Motor neuron (in vitro differentiated cells): Measurements from ENCODE around the gene TOM1. TPM values are rescaled to one million over a fixed set of nuclear protein-coding genes. Genes with fewer than 3 reads are reported as not detected.
A peak's percentile ranks its signal among the peaks of the same experiment; 100 is the strongest.

Experiments used
- ATAC-seq, 8 experiments: fragments of 200-7000 bp; cut with Tn5 transposase; replicated peaks in 6 of 8; 2 replicates each; pipeline ENCODE4 v1.8.0; 2021; ENCODE audit warnings: mild to moderate bottlenecking in 8 of 8, moderate library complexity in 8 of 8
- H3K27ac ChIP-seq, 2 donors: fragments of 250-450 bp; sonication (Bioruptor Pico); 2 replicates each; pipeline ENCODE4 v1.9.0; 2021; ENCODE audit warnings: antibody characterized with exemption in 2 of 2, mild to moderate bottlenecking in 2 of 2, moderate library complexity in 1 of 2
- H3K4me1 ChIP-seq, 2 donors: fragments of 250-450 bp; sonication (Bioruptor Pico); replicated peaks in 1 of 2; 2 replicates each; pipeline ENCODE4 v1.6.1; 2021; ENCODE audit warnings: antibody characterized with exemption in 2 of 2, mild to moderate bottlenecking in 2 of 2, moderate library complexity in 1 of 2
- H3K4me3 ChIP-seq, 5 donors: fragments of 250-450 bp; sonication (Bioruptor Pico); 2 replicates each; pipeline ENCODE4 v1.9.0; 2021; ENCODE audit warnings: antibody characterized with exemption in 5 of 5, mild to moderate bottlenecking in 5 of 5, moderate library complexity in 4 of 5
- WGBS, 10 experiments: fragments of 450-650 bp; shearing (Covaris generic); methylation state at CpG; one replicate each; pipeline ENCODE4 v1.0.0; 2022; 5-methylcytosine and 5-hydroxymethylcytosine counted together
- in situ Hi-C, 9 experiments: fragments of 400-800 bp; cut with MboI; loops; one replicate each; pipeline ENCODE4 v1.15.0; 2021; ENCODE audit warnings: low sequenced_read_pairs in 9 of 9, low pct_unique_long_range_greater_than_20kb in 2 of 9; ENCODE audit not compliant: unreplicated experiment in 9 of 9
- total RNA-seq, 8 experiments: library from RNA; unstranded; fragments of 300-600 nt; gene quantifications; 2 replicates each; pipeline versions ENCODE4 v1.2.3 to v1.2.4, GENCODE V29; 2022

TOM1 gene
- total RNA-seq, 8 experiments from 2014 or later, result 17.8 to 52.3 (median 32.7) TPM

GRCh38 chr22:35311551-35311999, 11.9 kb downstream of the TOM1 start:
- Histone ChIP-seq H3K27ac (no peak overlapping the region), H3K4me3 (no peak overlapping the region), H3K4me1 (peaks cover 12 to 28% of the 10 kb centered on the region in 2 donors)
- ATAC-seq, result no peak
- in situ Hi-C loops, result no loop called here
- 80 to 100% (median 100%) methylated on average over 1 to 2 of the region's 8 CpGs; no CpG with 5 or more reads in 6 of the 10 experiments for WGBS, 10 experiments

DNA sequence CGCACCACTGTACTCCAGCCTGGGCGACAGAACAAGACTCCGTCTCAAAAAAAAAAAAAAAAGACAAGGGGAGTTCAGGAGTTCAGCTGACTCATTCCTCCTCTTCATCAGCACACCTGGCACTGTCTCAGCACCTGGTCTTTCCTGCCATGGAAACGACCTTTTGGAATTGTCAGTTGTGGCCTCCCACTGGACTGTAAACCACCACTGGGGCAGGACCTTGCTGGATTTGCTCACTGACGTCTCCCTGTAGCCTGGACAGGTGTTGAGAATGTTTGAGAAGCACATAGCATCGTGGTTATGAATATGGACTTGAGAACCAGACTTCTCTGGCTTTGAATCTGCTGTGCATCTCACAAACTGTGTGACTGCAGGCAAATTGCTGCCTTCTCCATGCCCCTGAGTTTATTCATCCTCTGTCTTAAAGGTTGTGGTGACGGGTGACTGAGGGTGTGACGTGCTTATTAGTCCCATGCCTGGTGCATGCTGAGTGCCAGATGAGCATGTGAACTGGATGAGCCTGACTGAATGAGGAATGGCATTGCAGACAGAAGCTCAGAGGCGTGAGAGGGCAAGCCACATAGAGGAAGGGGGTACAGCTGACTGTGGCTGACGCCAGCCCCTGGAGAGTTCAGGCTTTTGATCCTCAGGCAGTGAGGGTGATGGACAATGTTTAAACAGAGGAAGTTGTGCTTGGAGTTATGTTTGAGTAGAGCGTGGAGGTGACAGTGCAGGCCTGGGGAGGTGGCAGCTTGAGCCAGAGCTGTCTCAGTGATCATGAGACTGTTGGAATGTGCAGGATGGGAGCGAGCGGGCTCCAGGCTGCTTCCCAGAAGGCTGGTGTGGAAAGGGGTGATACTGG, 12.7 kb downstream of the TOM1 start:
- peak; percentile 35 to 83 (median 48) for ATAC-seq
- 0 to 100% (median 76%) methylated on average over 1 to 7 of the region's 13 CpGs; no CpG with 5 or more reads in 1 of the 10 experiments for WGBS, 10 experiments
- H3K27ac ChIP-seq, result peak overlapping the region in 1 of 2 donors; percentile 21

GRCh38 chr22:35313311-35314121, 13.8 kb downstream of the TOM1 start:
- peak in 7 of 8 experiments; percentile 3 to 77 (median 72) for ATAC-seq

More for the DNA sequence above, 12.7 kb downstream of the TOM1 start:
- Histone ChIP-seq H3K4me1 (peaks cover 12 to 28% of the 10 kb centered on the region in 2 donors), H3K4me3 (no peak overlapping the region)
- in situ Hi-C loops, result no loop called here

DNA sequence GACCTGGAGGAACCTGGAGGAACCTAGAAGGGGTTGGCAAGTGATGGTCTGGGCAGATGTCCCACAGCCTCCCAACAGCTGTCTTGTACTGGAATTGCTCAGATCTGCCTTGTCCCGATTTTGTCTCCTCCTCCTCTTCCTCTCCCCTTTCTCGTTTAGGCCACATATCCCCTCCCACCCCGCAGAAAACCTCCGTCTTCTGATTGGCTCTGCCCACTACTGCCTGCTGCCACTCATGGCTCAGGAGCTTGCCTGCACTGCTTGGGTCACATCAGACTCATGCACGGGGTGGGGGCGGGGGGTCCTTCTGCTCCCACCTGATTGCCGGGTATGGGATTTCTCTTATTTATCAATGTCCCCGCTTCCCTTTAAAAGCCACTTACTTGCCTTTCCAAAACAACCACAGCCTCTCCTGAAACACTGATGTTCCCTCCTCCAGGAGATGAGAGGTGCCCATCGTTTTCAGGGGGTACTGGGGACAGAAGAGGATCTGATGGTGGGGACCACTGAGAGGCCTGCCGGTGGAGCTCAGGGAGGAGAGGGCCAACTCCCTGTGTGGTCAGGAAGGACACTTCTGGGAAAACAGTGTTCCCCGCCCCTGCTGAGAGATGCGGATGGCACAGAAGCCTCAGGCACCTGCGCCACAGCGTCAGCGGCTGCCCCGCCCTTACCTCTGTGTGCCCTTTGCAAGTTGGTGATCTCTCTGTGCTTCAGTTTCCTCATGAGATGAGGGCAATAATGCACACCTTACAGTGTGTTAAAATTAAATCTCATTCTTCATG, 14.7 kb downstream of the TOM1 start:
- H3K4me3 ChIP-seq, result no peak overlapping the region
- peaks cover 12 to 28% of the 10 kb centered on the region in 2 donors for H3K4me1 ChIP-seq
- in situ Hi-C loops, result no loop called here
- ATAC-seq, result peak in 1 of 8 experiments; percentile 42
- WGBS, 10 experiments, result 0 to 100% (median 85%) methylated on average over 1 to 6 of the region's 16 CpGs; no CpG with 5 or more reads in 4 of the 10 experiments
- H3K27ac ChIP-seq, result peak overlapping the region; percentile 21 to 66

More at GRCh38 chr22:35313311-35314121, 13.8 kb downstream of the TOM1 start:
- 20 to 75% (median 57%) methylated on average over 1 to 9 of the region's 14 CpGs; no CpG with 5 or more reads in 1 of the 10 experiments for WGBS, 10 experiments
- Histone ChIP-seq H3K4me1 (peaks cover 12 to 28% of the 10 kb centered on the region in 2 donors), H3K4me3 (no peak overlapping the region), H3K27ac (peak overlapping the region; percentile 21 to 66)
- in situ Hi-C loops, result no loop called here

DNA sequence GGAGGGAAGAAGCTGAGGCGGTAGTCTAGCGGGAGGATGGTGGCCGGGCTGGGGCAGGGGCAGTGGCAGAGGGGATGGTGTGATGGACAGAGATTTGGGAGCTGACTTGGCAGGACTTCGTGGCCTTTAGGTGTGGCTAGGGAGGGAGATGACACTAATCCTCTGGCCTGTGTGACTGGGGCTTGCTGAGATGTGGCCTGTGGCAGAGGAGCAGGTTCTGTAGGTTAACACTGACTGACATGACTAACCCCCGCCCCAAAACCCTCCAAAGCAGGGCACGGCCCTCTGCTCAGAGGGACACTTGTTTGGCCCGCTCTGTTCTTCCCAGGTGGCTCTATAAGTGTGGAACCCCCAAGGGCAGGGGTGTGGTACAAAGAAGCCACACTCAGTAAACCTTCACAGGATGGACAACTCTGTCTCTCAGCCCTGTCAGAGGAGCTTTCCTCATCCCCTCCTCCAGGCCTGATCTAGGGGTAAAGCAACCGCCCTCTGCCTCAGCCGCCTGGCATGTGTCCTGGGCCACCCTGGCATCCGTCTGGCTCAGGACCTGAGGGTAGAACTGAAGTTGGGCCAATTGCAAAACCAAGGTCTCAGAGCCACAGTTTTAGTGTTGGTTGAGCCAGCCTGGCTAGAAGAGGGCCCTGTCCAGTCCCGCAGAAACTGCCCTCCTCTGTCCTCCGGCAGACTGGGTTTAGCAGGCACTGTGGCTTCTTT, 15.6 kb downstream of the TOM1 start:
- H3K27ac ChIP-seq, result no peak overlapping the region
- 90 to 100% (median 94%) methylated on average over 1 to 5 of the region's 12 CpGs; no CpG with 5 or more reads in 3 of the 10 experiments for WGBS, 10 experiments
- ATAC-seq, result no peak
- H3K4me1 ChIP-seq, result peaks cover 12 to 28% of the 10 kb centered on the region in 2 donors
- in situ Hi-C loops, result no loop called here
- H3K4me3 ChIP-seq, result no peak overlapping the region

DNA sequence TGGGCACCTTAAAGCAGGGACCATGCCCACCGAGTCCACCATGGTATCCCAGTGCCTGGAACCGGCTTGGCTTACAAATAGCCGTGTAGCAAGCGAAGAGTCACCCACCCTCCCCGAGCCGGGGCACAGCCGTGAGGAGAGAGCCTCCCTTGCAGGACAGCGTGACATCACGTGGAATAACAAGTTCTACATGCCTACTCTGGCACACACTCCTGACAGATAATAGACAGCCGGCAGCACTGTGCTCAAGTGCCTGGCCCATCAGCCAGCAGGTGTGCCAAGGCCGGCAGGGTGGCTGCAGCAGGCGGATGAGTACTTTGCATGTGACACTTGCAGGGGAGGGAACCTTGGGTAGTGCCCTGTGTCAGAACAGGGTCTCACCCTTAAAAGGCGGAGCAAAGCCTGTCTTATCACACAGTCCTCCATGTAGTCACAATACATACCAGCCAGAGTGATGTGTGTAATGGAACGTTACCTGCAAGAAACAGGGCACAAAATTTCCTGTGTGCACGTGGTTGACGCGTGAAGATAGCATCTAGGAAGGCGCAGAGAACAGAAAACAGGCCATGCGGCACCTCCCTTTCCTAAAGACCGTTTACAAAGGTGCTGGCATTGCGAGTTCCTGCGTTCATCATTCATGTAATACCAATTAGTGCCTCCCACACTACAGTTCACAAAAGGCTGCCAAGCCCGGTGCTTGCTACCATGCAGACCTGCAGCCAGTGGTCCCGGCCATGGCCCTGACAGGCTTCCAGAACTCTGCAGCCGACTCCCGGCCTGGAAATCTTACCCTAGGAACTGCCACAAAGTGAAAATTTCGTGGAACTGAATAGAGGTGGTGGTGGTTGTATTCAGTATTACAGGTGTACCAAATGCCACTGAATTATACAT, 16.4 kb downstream of the TOM1 start:
- WGBS, 10 experiments, result 78 to 100% (median 88%) methylated on average over 1 to 22 of the region's 27 CpGs; no CpG with 5 or more reads in 1 of the 10 experiments
- in situ Hi-C loops, result no loop called here
- Histone ChIP-seq H3K27ac (no peak overlapping the region), H3K4me1 (peaks cover 12 to 23% of the 10 kb centered on the region in 2 donors), H3K4me3 (no peak overlapping the region)
- no peak for ATAC-seq

DNA sequence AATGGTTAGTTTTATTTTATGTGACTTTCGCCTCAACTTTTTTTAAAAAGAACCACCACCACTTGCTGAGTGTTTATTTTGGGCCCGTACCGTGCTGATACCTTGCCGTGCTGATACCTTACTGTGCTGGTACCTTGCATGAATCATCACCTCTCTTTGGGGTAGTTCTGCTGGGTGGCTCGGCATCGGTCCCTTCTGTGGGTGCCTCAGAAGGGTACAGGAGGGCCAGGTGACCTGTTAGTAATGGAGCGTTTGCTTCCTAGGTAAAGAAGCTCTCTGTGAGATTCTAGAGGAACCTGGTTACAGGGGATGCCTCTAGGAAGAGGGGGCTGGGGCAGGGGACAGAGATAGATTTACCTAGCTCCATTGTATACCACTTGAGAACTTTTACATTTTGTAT, 17.1 kb downstream of the TOM1 start:
- peaks cover 12 to 21% of the 10 kb centered on the region in 2 donors for H3K4me1 ChIP-seq
- no peak overlapping the region for H3K4me3 ChIP-seq
- in situ Hi-C loops, result no loop called here
- no peak overlapping the region for H3K27ac ChIP-seq
- WGBS, 10 experiments, result 80 to 100% (median 100%) methylated on average over 1 to 6 of the region's 7 CpGs; no CpG with 5 or more reads in 4 of the 10 experiments
- ATAC-seq, result no peak

GRCh38 chr22:35317680-35318290, 18.1 kb downstream of the TOM1 start:
- WGBS, 10 experiments, result 67 to 100% (median 83%) methylated on average over 1 to 2 of the region's 12 CpGs; no CpG with 5 or more reads in 5 of the 10 experiments
- in situ Hi-C loops, result no loop called here
- ATAC-seq, result no peak
- peaks cover 12 to 14% of the 10 kb centered on the region in 2 donors for H3K4me1 ChIP-seq
- no peak overlapping the region for H3K27ac ChIP-seq
- H3K4me3 ChIP-seq, result no peak overlapping the region

- Histone ChIP-seq H3K4me1 (peaks cover 6 to 7% of the 10 kb centered on the region in 2 donors), H3K4me3 (no peak overlapping the region), H3K27ac (no peak overlapping the region)
- ATAC-seq, result no peak
- in situ Hi-C loops, result no loop called here
- 86 to 100% (median 93%) methylated on average over 3 to 9 of the region's 24 CpGs; no CpG with 5 or more reads in 4 of the 10 experiments for WGBS, 10 experiments
Measured at GRCh38 chr22:35318346-35319215, 18.9 kb downstream of the TOM1 start.

- H3K4me1 ChIP-seq, result no peaks in the 10 kb centered on the region
- 50 to 100% (median 89%) methylated on average over 1 to 10 of the region's 18 CpGs; no CpG with 5 or more reads in 2 of the 10 experiments for WGBS, 10 experiments
- in situ Hi-C loops, result no loop called here
- H3K4me3 ChIP-seq, result no peak overlapping the region
- no peak for ATAC-seq
- H3K27ac ChIP-seq, result no peak overlapping the region
Measured at GRCh38 chr22:35319244-35319985, 19.7 kb downstream of the TOM1 start.
